Activated T-helper 2 cell treated with anti-CD3 and anti-CD28 coated beads, Interferon-gamma antibody, Interleukin-2, Interleukin-4, amounts not matched to agents 10 μg/mL and 5 μg/mL and 100 μg/mL, durations not matched to agents 14 hours and 24 hours and 36 hours (primary cell): Measurements from ENCODE around the gene LRCH2. TPM values are rescaled to one million over a fixed set of nuclear protein-coding genes. Genes with fewer than 3 reads are reported as not detected.
"Not testable (repeated sequence)": the region's sequence is repeated elsewhere in the genome, so short reads cannot be mapped to it uniquely, and the experiment has no call there.

Experiments
- DNase-seq: peaks from one replicate; pipeline ENCODE4 v3.0.0; 2021; ENCODE audit warnings: low spot score
- H3K27ac Mint-ChIP-seq: one replicate; pipeline ENCODE4 v1.8.0; 2021; ENCODE audit warnings: mixed read lengths
- H3K27me3 Mint-ChIP-seq: one replicate; pipeline ENCODE4 v1.8.0; 2021; ENCODE audit warnings: low read depth, mixed read lengths
- H3K36me3 Mint-ChIP-seq: one replicate; pipeline ENCODE4 v1.8.0; 2021; ENCODE audit warnings: low read depth, mixed read lengths
- H3K4me1 Mint-ChIP-seq: one replicate; pipeline ENCODE4 v1.8.0; 2021; ENCODE audit warnings: low read depth, mixed read lengths
- H3K4me3 Mint-ChIP-seq: one replicate; pipeline ENCODE4 v1.8.0; 2021; ENCODE audit warnings: low read depth, mild to moderate bottlenecking, moderate library complexity, mixed read lengths
- H3K9me3 Mint-ChIP-seq: one replicate; pipeline ENCODE4 v1.8.0; 2021; ENCODE audit warnings: mixed read lengths
- intact Hi-C: fragments of 100-400 bp; cut with micrococcal nuclease; formaldehyde crosslinking; loops from one replicate; pipeline ENCODE4 v1.15.1; 2023
- total RNA-seq: library from RNA; stranded (reverse); gene quantifications from 2 replicates; pipeline ENCODE4 v1.2.3, GENCODE V29; 2022

Gene LRCH2
- total RNA-seq, 1 donor from 2014 or later: not detected

GRCh38 chrX:115236560-115236959 lies 2.7 kb upstream of the LRCH2 start:
- intact Hi-C loops: no loop called here
- Mint-ChIP-seq H3K27ac (no peak overlapping the region), H3K27me3 (peaks cover 9% of the 10 kb centered on the region), H3K36me3 (no peaks in the 10 kb centered on the region), H3K4me1 (no peaks in the 10 kb centered on the region), H3K4me3 (no peak overlapping the region), H3K9me3 (no peaks in the 10 kb centered on the region)
- DNase-seq: no peak

- Mint-ChIP-seq H3K27me3 (peaks cover 9% of the 10 kb centered on the region), H3K36me3 (no peaks in the 10 kb centered on the region), H3K27ac (no peak overlapping the region), H3K9me3 (no peaks in the 10 kb centered on the region), H3K4me1 (no peaks in the 10 kb centered on the region), H3K4me3 (no peak overlapping the region)
- intact Hi-C loops: no loop called here
- DNase-seq: no peak
Measured at GRCh38 chrX:115234461-115234860, 565 bp upstream of the LRCH2 start.

- intact Hi-C loops: no loop called here
- H3K4me1 Mint-ChIP-seq: no peaks in the 10 kb centered on the region
- H3K27ac Mint-ChIP-seq: no peak overlapping the region
- no peak for DNase-seq
- H3K4me3 Mint-ChIP-seq: no peak overlapping the region
- H3K36me3 Mint-ChIP-seq: no peaks in the 10 kb centered on the region
- no peaks in the 10 kb centered on the region for H3K9me3 Mint-ChIP-seq
- peaks cover 9% of the 10 kb centered on the region for H3K27me3 Mint-ChIP-seq
Measured at GRCh38 chrX:115232933-115233496, 881 bp downstream of the LRCH2 start.

GRCh38 chrX:115229337-115230003 lies 4.4 kb downstream of the LRCH2 start:
- DNase-seq: no peak

GRCh38 chrX:115226929-115227328 lies 7.0 kb downstream of the LRCH2 start:
- H3K4me1 Mint-ChIP-seq: no peaks in the 10 kb centered on the region
- intact Hi-C loops: no loop called here
- no peak overlapping the region for H3K4me3 Mint-ChIP-seq
- no peaks in the 10 kb centered on the region for H3K36me3 Mint-ChIP-seq
- H3K27ac Mint-ChIP-seq: no peak overlapping the region
- no peaks in the 10 kb centered on the region for H3K9me3 Mint-ChIP-seq
- DNase-seq: no peak
- H3K27me3 Mint-ChIP-seq: no peaks in the 10 kb centered on the region

More at GRCh38 chrX:115229337-115230003, 4.4 kb downstream of the LRCH2 start:
- intact Hi-C loops: no loop called here
- H3K4me1 Mint-ChIP-seq: no peaks in the 10 kb centered on the region
- H3K27me3 Mint-ChIP-seq: peaks cover 9% of the 10 kb centered on the region
- H3K9me3 Mint-ChIP-seq: no peaks in the 10 kb centered on the region
- H3K4me3 Mint-ChIP-seq: no peak overlapping the region
- no peaks in the 10 kb centered on the region for H3K36me3 Mint-ChIP-seq
- no peak overlapping the region for H3K27ac Mint-ChIP-seq

GRCh38 chrX:115217346-115217745 lies 16.6 kb downstream of the LRCH2 start:
- DNase-seq, H3K4me3 Mint-ChIP-seq, H3K36me3 Mint-ChIP-seq: not testable (repeated sequence)

GRCh38 chrX:115214605-115215004 lies 19.3 kb downstream of the LRCH2 start:
- H3K27ac Mint-ChIP-seq: no peak overlapping the region
- H3K36me3 Mint-ChIP-seq: no peaks in the 10 kb centered on the region
- DNase-seq: no peak
- H3K27me3 Mint-ChIP-seq: no peaks in the 10 kb centered on the region
- no peaks in the 10 kb centered on the region for H3K9me3 Mint-ChIP-seq
- H3K4me1 Mint-ChIP-seq: no peaks in the 10 kb centered on the region
- H3K4me3 Mint-ChIP-seq: no peak overlapping the region
- intact Hi-C loops: no loop called here

More at GRCh38 chrX:115217346-115217745, 16.6 kb downstream of the LRCH2 start:
- intact Hi-C loops, H3K27me3 Mint-ChIP-seq, H3K27ac Mint-ChIP-seq, H3K9me3 Mint-ChIP-seq, H3K4me1 Mint-ChIP-seq: not testable (repeated sequence)

GRCh38 chrX:115214151-115214550 lies 19.7 kb downstream of the LRCH2 start:
- Mint-ChIP-seq H3K9me3 (no peaks in the 10 kb centered on the region), H3K4me3 (no peak overlapping the region), H3K36me3 (no peaks in the 10 kb centered on the region), H3K27ac (no peak overlapping the region), H3K27me3 (no peaks in the 10 kb centered on the region), H3K4me1 (no peaks in the 10 kb centered on the region)
- intact Hi-C loops: no loop called here
- no peak for DNase-seq

GRCh38 chrX:115209547-115209946 lies 24.3 kb downstream of the LRCH2 start:
- H3K9me3 Mint-ChIP-seq, H3K4me1 Mint-ChIP-seq, H3K36me3 Mint-ChIP-seq, H3K27me3 Mint-ChIP-seq, intact Hi-C loops, DNase-seq, H3K27ac Mint-ChIP-seq, H3K4me3 Mint-ChIP-seq: not testable (repeated sequence)

GRCh38 chrX:115204040-115204439 lies 29.9 kb downstream of the LRCH2 start:
- Mint-ChIP-seq H3K9me3 (peaks cover 10% of the 10 kb centered on the region), H3K4me3 (no peak overlapping the region), H3K27ac (no peak overlapping the region), H3K27me3 (no peaks in the 10 kb centered on the region), H3K36me3 (no peaks in the 10 kb centered on the region), H3K4me1 (no peaks in the 10 kb centered on the region)
- intact Hi-C loops: no loop called here
- no peak for DNase-seq

GRCh38 chrX:115192244-115192700 lies 41.6 kb downstream of the LRCH2 start:
- Mint-ChIP-seq H3K27me3 (no peaks in the 10 kb centered on the region), H3K4me1 (no peaks in the 10 kb centered on the region), H3K27ac (no peak overlapping the region), H3K4me3 (no peak overlapping the region), H3K9me3 (peaks cover 8% of the 10 kb centered on the region), H3K36me3 (no peaks in the 10 kb centered on the region)
- no peak for DNase-seq
- intact Hi-C loops: no loop called here

- peaks cover 8% of the 10 kb centered on the region for H3K9me3 Mint-ChIP-seq
- no peaks in the 10 kb centered on the region for H3K27me3 Mint-ChIP-seq
- no peak overlapping the region for H3K4me3 Mint-ChIP-seq
- intact Hi-C loops: no loop called here
- H3K4me1 Mint-ChIP-seq: no peaks in the 10 kb centered on the region
- no peaks in the 10 kb centered on the region for H3K36me3 Mint-ChIP-seq
- no peak overlapping the region for H3K27ac Mint-ChIP-seq
- no peak for DNase-seq
Measured at GRCh38 chrX:115191490-115192243, 42.2 kb downstream of the LRCH2 start.
